ENCODE data around the gene MBNL3.

Gene MBNL3

GRCh38 chrX:132413459-132413858 is 75.4 kb downstream of the MBNL3 start:
- DNase-seq: no peak

- no peak for DNase-seq
Observed at GRCh38 chrX:132412208-132412607, 76.6 kb downstream of the MBNL3 start.

- no peak for DNase-seq
Observed at GRCh38 chrX:132411310-132411977, 77.4 kb downstream of the MBNL3 start.

GRCh38 chrX:132409780-132410556 is 78.9 kb downstream of the MBNL3 start:
- DNase-seq: no peak

GRCh38 chrX:132407691-132408090 is 81.1 kb downstream of the MBNL3 start:
- no peak for DNase-seq

- DNase-seq: no peak
Observed at GRCh38 chrX:132406106-132406505, 82.7 kb downstream of the MBNL3 start.

- DNase-seq: no peak
Observed at GRCh38 chrX:132404266-132404665, 84.6 kb downstream of the MBNL3 start.

- no peak for DNase-seq
Observed at GRCh38 chrX:132401935-132402334, 86.9 kb downstream of the MBNL3 start.

- DNase-seq: no peak
Observed at GRCh38 chrX:132400706-132401105, 88.1 kb downstream of the MBNL3 start.

- no peak for DNase-seq
Observed at GRCh38 chrX:132395645-132396044, 93.2 kb downstream of the MBNL3 start.

- no peak for DNase-seq
Observed at GRCh38 chrX:132395026-132395425, 93.8 kb downstream of the MBNL3 start.

GRCh38 chrX:132394591-132394990 is 94.2 kb downstream of the MBNL3 start:
- DNase-seq: no peak

GRCh38 chrX:132393992-132394391 is 94.8 kb downstream of the MBNL3 start:
- no peak for DNase-seq

- no peak for DNase-seq
Observed at GRCh38 chrX:132393485-132393884, 95.4 kb downstream of the MBNL3 start.

GRCh38 chrX:132393085-132393484 is 95.8 kb downstream of the MBNL3 start:
- DNase-seq: no peak

GRCh38 chrX:132390792-132391191 is 98.0 kb downstream of the MBNL3 start:
- DNase-seq: no peak

- DNase-seq: no peak
Observed at GRCh38 chrX:132389480-132389879, 99.4 kb downstream of the MBNL3 start.

- no peak for DNase-seq
Observed at GRCh38 chrX:132388371-132388770, 100.5 kb downstream of the MBNL3 start.

GRCh38 chrX:132384301-132384700 is 104.5 kb downstream of the MBNL3 start:
- no peak for DNase-seq

GRCh38 chrX:132382068-132382467 is 106.8 kb downstream of the MBNL3 start:
- no peak for DNase-seq

- DNase-seq: no peak
Observed at GRCh38 chrX:132378281-132378680, 110.6 kb downstream of the MBNL3 start.

GRCh38 chrX:132375941-132376340 is 112.9 kb downstream of the MBNL3 start:
- no peak for DNase-seq

GRCh38 chrX:132373610-132374009 is 115.2 kb downstream of the MBNL3 start:
- DNase-seq: no peak

- no peak for DNase-seq
Observed at GRCh38 chrX:132369617-132370326, 119.1 kb downstream of the MBNL3 start.

Measured in activated CD8-positive, alpha-beta memory T cell treated with anti-CD3 and anti-CD28 coated beads for 24 hours (primary cell).